NCI-H187 treated with DMSO at 0.1 percent for 48 hours (cell line): Measurements from ENCODE around the gene PSMA3.

Experiments
- DNase-seq: peaks from one replicate; lab custom pipeline; 2025; lab: John Stamatoyannopoulos, UW

PSMA3 gene

GRCh38 chr14:58272588-58273372, 28.1 kb downstream of the PSMA3 start:
- no peak for DNase-seq

GRCh38 chr14:58274881-58275280, 30.2 kb downstream of the PSMA3 start:
- no peak for DNase-seq

GRCh38 chr14:58275527-58276190, 31.0 kb downstream of the PSMA3 start:
- no peak for DNase-seq

GRCh38 chr14:58276208-58276607, 31.6 kb downstream of the PSMA3 start:
- DNase-seq, result no peak

- no peak for DNase-seq
These were observed 33.5 kb downstream of the PSMA3 start for GRCh38 chr14:58278177-58278576.

GRCh38 chr14:58280954-58281787, 36.5 kb downstream of the PSMA3 start:
- no peak for DNase-seq

- DNase-seq, result no peak
These were observed 37.3 kb downstream of the PSMA3 start for GRCh38 chr14:58281969-58282368.

GRCh38 chr14:58282925-58283593, 38.4 kb downstream of the PSMA3 start:
- DNase-seq, result no peak

GRCh38 chr14:58283730-58284129, 39.1 kb downstream of the PSMA3 start:
- DNase-seq, result no peak

- no peak for DNase-seq
These were observed 40.5 kb downstream of the PSMA3 start for GRCh38 chr14:58285132-58285531.

GRCh38 chr14:58287607-58288042, 43.0 kb downstream of the PSMA3 start:
- no peak for DNase-seq

- DNase-seq, result no peak
These were observed 43.6 kb downstream of the PSMA3 start for GRCh38 chr14:58288106-58288792.

- DNase-seq, result no peak
These were observed 47.0 kb downstream of the PSMA3 start for GRCh38 chr14:58291646-58292045.

GRCh38 chr14:58292187-58292586, 47.5 kb downstream of the PSMA3 start:
- DNase-seq, result no peak

GRCh38 chr14:58294201-58294600, 49.6 kb downstream of the PSMA3 start:
- DNase-seq, result no peak

- DNase-seq, result no peak
These were observed 52.1 kb downstream of the PSMA3 start for GRCh38 chr14:58296726-58297125.

- no peak for DNase-seq
These were observed 52.7 kb downstream of the PSMA3 start for GRCh38 chr14:58297412-58297761.

- peak; percentile 100 for DNase-seq
These were observed 53.3 kb downstream of the PSMA3 start for GRCh38 chr14:58297762-58298476.

GRCh38 chr14:58298477-58299400, 54.1 kb downstream of the PSMA3 start, which contains the start of gene ARID4A:
Gene ARID4A, plus strand, starts transcription at chr14:58298555. Its CDS starts 1,300 bp downstream, at chr14:58299855.
- no peak for DNase-seq
